Measurements from ENCODE around the gene MSGN1. TPM values are rescaled to one million over a fixed set of nuclear protein-coding genes. Genes with fewer than 3 reads are reported as not detected.

The MSGN1 gene
- total RNA-seq, 4 donors from 2014 or later = 1.3 TPM; not detected in 3

- intact Hi-C loops (cut with DNase I; ENCODE audit: low total_unique reads) = no loop called here
- Histone ChIP-seq H3K9me3 (no peaks in the 10 kb centered on the region), H3K36me3 (no peaks in the 10 kb centered on the region), H3K4me3 (no peak overlapping the region), H3K4me1 (peaks cover 0 to 23% (median 11%) of the 10 kb centered on the region in 4 donors), H3K27me3 (no peaks in the 10 kb centered on the region), H3K27ac (no peak overlapping the region)
- in situ Hi-C loops (cut with MboI; ENCODE audit: low pct_ligation_motif_present in 1 of 4, low pct_unique_long_range_greater_than_20kb in 1 of 4, low sequenced_read_pairs in 3 of 4) = no loop called here
- no peak for DNase-seq
- WGBS, 2 donors (ENCODE audit: low coverage in 1 of 2) = 47 to 60% methylated on average over 5 of the region's 5 CpGs
- TF ChIP-seq CTCF (IDR thresholded peaks at IDR 0.05) (no peak), POLR2A (IDR thresholded peaks at IDR 0.05) (no peak), POLR2AphosphoS5 (IDR thresholded peaks at IDR 0.05) (no peak), EP300 (IDR thresholded peaks at IDR 0.05; ENCODE audit: low read depth) (no peak)
These were observed 25.0 kb upstream of the MSGN1 start for GRCh38 chr2:17791121-17791816.

GRCh38 chr2:17791817-17792130 is 24.5 kb upstream of the MSGN1 start:
- no peak overlapping the region for H3K4me3 ChIP-seq

GRCh38 chr2:17792515-17792914 is 23.7 kb upstream of the MSGN1 start:
- in situ Hi-C loops (cut with MboI; ENCODE audit: low pct_ligation_motif_present in 1 of 4, low pct_unique_long_range_greater_than_20kb in 1 of 4, low sequenced_read_pairs in 3 of 4) (no loop called here), intact Hi-C loops (cut with DNase I; ENCODE audit: low total_unique reads) (no loop called here)
- H3K36me3 ChIP-seq = no peaks in the 10 kb centered on the region
- DNase-seq = no peak
- H3K27me3 ChIP-seq = no peaks in the 10 kb centered on the region
- no peaks in the 10 kb centered on the region for H3K9me3 ChIP-seq
- H3K27ac ChIP-seq = no peak overlapping the region
- no peak overlapping the region for H3K4me3 ChIP-seq
- WGBS, 2 donors (ENCODE audit: low coverage in 1 of 2) = 0 to 29% methylated on average over 1 of the region's 1 CpG
- H3K4me1 ChIP-seq = peaks cover 0 to 25% (median 12%) of the 10 kb centered on the region in 4 donors
- TF ChIP-seq EP300 (IDR thresholded peaks at IDR 0.05; ENCODE audit: low read depth) (no peak), CTCF (IDR thresholded peaks at IDR 0.05) (no peak), POLR2A (IDR thresholded peaks at IDR 0.05) (no peak), POLR2AphosphoS5 (IDR thresholded peaks at IDR 0.05) (no peak)

More at GRCh38 chr2:17791817-17792130, 24.5 kb upstream of the MSGN1 start:
- no peaks in the 10 kb centered on the region for H3K27me3 ChIP-seq
- intact Hi-C loops (cut with DNase I; ENCODE audit: low total_unique reads) = no loop called here
- 60 to 81% methylated on average over 1 to 2 of the region's 2 CpGs for WGBS, 2 donors (ENCODE audit: low coverage in 1 of 2)
- H3K9me3 ChIP-seq = no peaks in the 10 kb centered on the region
- no peak overlapping the region for H3K27ac ChIP-seq
- peaks cover 0 to 25% (median 12%) of the 10 kb centered on the region in 4 donors for H3K4me1 ChIP-seq
- DNase-seq = no peak
- no peaks in the 10 kb centered on the region for H3K36me3 ChIP-seq
- in situ Hi-C loops (cut with MboI; ENCODE audit: low pct_ligation_motif_present in 1 of 4, low pct_unique_long_range_greater_than_20kb in 1 of 4, low sequenced_read_pairs in 3 of 4) = no loop called here
- TF ChIP-seq POLR2AphosphoS5 (IDR thresholded peaks at IDR 0.05) (no peak), EP300 (IDR thresholded peaks at IDR 0.05; ENCODE audit: low read depth) (no peak), CTCF (IDR thresholded peaks at IDR 0.05) (no peak), POLR2A (IDR thresholded peaks at IDR 0.05) (no peak)

- no peaks in the 10 kb centered on the region for H3K9me3 ChIP-seq
- DNase-seq = no peak
- no peaks in the 10 kb centered on the region for H3K36me3 ChIP-seq
- H3K27ac ChIP-seq = peak overlapping the region in 1 of 4 donors; percentile 8
- no peak overlapping the region for H3K4me3 ChIP-seq
- intact Hi-C loops (cut with DNase I; ENCODE audit: low total_unique reads) = no loop called here
- TF ChIP-seq POLR2AphosphoS5 (IDR thresholded peaks at IDR 0.05) = no peak
- WGBS, 2 donors (ENCODE audit: low coverage in 1 of 2) = 22 to 45% methylated on average over 4 of the region's 4 CpGs
- no peaks in the 10 kb centered on the region for H3K27me3 ChIP-seq
- in situ Hi-C loops (cut with MboI; ENCODE audit: low pct_ligation_motif_present in 1 of 4, low pct_unique_long_range_greater_than_20kb in 1 of 4, low sequenced_read_pairs in 3 of 4) = no loop called here
- peaks cover 0 to 25% (median 12%) of the 10 kb centered on the region in 4 donors for H3K4me1 ChIP-seq
These were observed 23.0 kb upstream of the MSGN1 start for GRCh38 chr2:17793296-17793695.
